Bronchial epithelial cell (primary cell): Measurements from ENCODE around the gene SMARCA5. TPM values are rescaled to one million over a fixed set of nuclear protein-coding genes. Genes with fewer than 3 reads are reported as not detected.

ENCODE experiments used
- DNase-seq: peaks from one replicate; pipeline ENCODE4 v3.0.0-alpha.2; 2010; ENCODE audit warnings: low read depth
- FAIRE-seq: peaks from 2 replicates; lab custom pipeline; 2011; peaks lifted over from hg19 to GRCh38; lab: Jason Lieb, UNC
- H3K27me3 ChIP-seq: 2 replicates; pipeline ENCODE4 v1.5.1; 2011; ENCODE audit warnings: low read length; ENCODE audit not compliant: control insufficient read depth, insufficient read depth
- H3K36me3 ChIP-seq: 2 replicates; pipeline ENCODE4 v1.5.1; 2011; ENCODE audit warnings: low read length; ENCODE audit not compliant: control insufficient read depth, insufficient read depth
- H3K4me3 ChIP-seq: 2 replicates; pipeline ENCODE4 v1.5.1; 2011; ENCODE audit warnings: mild to moderate bottlenecking, low read depth, low read length, control low read depth
- total RNA-seq: library from RNA; depleted of rRNA; stranded (reverse); fragments of >200 nt; gene quantifications from 2 replicates; pipeline ENCODE4 v1.2.1, GENCODE V29; 2014
- TF ChIP-seq, protein P1 (sequence below): IDR thresholded peaks from 2 replicates; pipeline ENCODE4 v1.5.1; 2011; ENCODE audit warnings: mild to moderate bottlenecking, moderate library complexity, low read length, control low read depth, inconsistent platforms; ENCODE audit not compliant: insufficient read depth, severe bottlenecking

Gene SMARCA5
- total RNA-seq, 1 donor from 2014 or later, result 25.3 TPM

DNA sequence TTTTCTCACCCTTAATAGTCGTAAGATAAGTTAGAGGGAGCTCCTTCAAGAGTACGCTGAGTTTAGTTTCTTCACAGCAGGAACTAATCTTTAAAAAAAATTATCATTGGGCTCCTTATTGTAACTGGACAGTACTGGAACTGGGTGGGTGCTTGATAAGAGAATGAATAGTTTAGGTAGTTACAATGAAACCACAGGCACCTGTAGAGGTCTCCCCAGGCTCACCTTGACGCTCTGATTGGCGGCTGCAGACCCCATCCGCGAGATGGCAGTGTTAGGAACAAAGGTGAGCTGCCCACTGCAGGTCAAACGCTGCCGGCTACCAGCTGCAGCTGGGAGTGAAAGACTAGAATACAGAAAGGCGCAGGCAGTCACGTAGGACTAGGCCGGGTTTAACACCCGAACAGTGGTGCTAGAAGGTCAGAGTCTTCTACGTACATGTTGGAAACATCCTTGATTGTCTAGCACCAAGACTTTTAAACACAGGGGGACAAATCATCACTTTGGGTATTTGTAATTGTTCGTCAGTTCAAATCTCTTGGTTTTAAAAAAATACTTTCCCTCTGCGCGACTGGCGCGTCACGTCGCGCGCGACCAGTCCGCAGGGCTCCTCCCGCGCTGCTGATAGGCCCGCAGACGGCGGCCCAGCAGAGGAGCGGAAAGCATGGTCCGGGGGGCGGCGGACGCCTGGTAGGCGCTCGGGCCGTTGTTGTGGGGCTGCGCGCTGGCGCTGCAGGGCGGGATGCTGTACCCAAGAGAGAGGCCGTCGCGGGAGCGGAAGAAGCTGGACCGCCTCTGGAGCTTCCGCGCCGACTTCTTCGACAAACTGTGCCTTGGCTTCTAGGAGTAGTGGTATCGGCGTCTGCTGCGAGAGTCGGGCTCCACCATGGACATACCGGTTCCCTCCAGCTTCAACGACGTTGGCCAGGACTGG is 45.6 kb downstream of the SMARCA5 start:
- no peaks in the 10 kb centered on the region for H3K36me3 ChIP-seq
- no peaks in the 10 kb centered on the region for H3K27me3 ChIP-seq
- H3K4me3 ChIP-seq, result peak overlapping the region; percentile 41
- FAIRE-seq (no peak), DNase-seq (peak; percentile 74)
- TF ChIP-seq, protein P1, sequence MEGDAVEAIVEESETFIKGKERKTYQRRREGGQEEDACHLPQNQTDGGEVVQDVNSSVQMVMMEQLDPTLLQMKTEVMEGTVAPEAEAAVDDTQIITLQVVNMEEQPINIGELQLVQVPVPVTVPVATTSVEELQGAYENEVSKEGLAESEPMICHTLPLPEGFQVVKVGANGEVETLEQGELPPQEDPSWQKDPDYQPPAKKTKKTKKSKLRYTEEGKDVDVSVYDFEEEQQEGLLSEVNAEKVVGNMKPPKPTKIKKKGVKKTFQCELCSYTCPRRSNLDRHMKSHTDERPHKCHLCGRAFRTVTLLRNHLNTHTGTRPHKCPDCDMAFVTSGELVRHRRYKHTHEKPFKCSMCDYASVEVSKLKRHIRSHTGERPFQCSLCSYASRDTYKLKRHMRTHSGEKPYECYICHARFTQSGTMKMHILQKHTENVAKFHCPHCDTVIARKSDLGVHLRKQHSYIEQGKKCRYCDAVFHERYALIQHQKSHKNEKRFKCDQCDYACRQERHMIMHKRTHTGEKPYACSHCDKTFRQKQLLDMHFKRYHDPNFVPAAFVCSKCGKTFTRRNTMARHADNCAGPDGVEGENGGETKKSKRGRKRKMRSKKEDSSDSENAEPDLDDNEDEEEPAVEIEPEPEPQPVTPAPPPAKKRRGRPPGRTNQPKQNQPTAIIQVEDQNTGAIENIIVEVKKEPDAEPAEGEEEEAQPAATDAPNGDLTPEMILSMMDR, result peak; percentile 69

GRCh38 chr4:143559757-143560147 is 46.2 kb downstream of the SMARCA5 start:
- H3K36me3 ChIP-seq, result no peaks in the 10 kb centered on the region
- no peak for FAIRE-seq
- TF ChIP-seq, protein P1, result no peak

GRCh38 chr4:143564472-143564871 is 51.0 kb downstream of the SMARCA5 start:
- Histone ChIP-seq H3K27me3 (no peaks in the 10 kb centered on the region), H3K36me3 (no peaks in the 10 kb centered on the region), H3K4me3 (no peak overlapping the region)
- FAIRE-seq (no peak), DNase-seq (no peak)
- TF ChIP-seq, protein P1, result no peak

More at GRCh38 chr4:143559757-143560147, 46.2 kb downstream of the SMARCA5 start:
- no peaks in the 10 kb centered on the region for H3K27me3 ChIP-seq
- no peak for DNase-seq
- peak overlapping the region; percentile 41 for H3K4me3 ChIP-seq

GRCh38 chr4:143575331-143575730 is 61.8 kb downstream of the SMARCA5 start:
- no peak for FAIRE-seq
- Histone ChIP-seq H3K4me3 (no peak overlapping the region), H3K36me3 (no peaks in the 10 kb centered on the region), H3K27me3 (no peaks in the 10 kb centered on the region)
- DNase-seq, result no peak
- TF ChIP-seq, protein P1, result no peak

DNA sequence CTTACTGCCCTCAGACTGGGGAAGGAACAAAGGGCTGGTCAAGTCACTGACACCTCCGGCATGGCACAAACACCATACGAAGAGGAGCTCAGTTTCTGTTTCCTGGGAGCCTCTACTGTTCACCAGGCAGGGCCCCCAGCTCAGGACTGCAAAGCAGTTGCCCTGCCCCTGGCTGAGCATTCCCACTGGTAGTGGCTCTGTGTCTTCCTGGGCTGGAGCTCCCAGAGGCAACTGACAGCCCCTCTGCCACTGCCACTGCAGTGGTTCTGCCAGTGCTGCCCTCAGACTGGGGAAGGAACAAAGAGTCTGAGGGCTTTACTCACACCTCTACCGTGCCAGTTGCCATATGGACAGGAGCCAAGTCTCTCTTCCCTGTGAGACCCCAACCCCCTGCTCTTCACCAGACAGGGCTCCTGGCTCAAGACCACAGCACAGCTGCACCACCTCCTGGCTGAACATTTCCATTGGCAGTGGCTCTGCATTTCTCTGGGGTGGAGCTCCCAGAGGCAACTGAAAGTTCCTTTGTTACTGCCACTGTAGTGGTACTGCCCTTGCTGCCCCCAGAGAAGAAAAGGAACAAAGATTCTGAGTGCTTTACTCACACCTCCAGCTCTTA is 67.9 kb downstream of the SMARCA5 start:
- no peak for DNase-seq
- Histone ChIP-seq H3K27me3 (no peaks in the 10 kb centered on the region), H3K36me3 (no peaks in the 10 kb centered on the region), H3K4me3 (no peak overlapping the region)
- no peak for FAIRE-seq
- TF ChIP-seq, protein P1, result no peak
